Osteoblast (primary cell): ENCODE measurements around the gene HPS4. TPM values are rescaled to one million over a fixed set of nuclear protein-coding genes. Genes with fewer than 3 reads are reported as not detected.

ENCODE experiments used
- DNase-seq: peaks from one replicate; pipeline ENCODE4 v3.0.0; 2011; ENCODE audit warnings: low spot score, mixed read lengths; ENCODE audit not compliant: insufficient read length; ENCODE audit errors: missing footprints
- H2AFZ ChIP-seq: 2 replicates; pipeline ENCODE4 v1.6.0; 2011; ENCODE audit warnings: mild to moderate bottlenecking, low read length
- H3K27ac ChIP-seq: 2 replicates; pipeline ENCODE4 v1.5.1; 2011; ENCODE audit warnings: mild to moderate bottlenecking, low read depth, low read length, moderate library complexity
- H3K27me3 ChIP-seq: 2 replicates; pipeline ENCODE4 v1.6.0; 2012; ENCODE audit warnings: mild to moderate bottlenecking, control low read depth, inconsistent platforms, low read length, moderate library complexity; ENCODE audit not compliant: insufficient read depth
- H3K36me3 ChIP-seq: 2 replicates; pipeline ENCODE4 v1.5.1; 2011; ENCODE audit warnings: mild to moderate bottlenecking, low read length, control low read depth, moderate library complexity; ENCODE audit not compliant: insufficient read depth
- H3K4me1 ChIP-seq: 2 replicates; pipeline ENCODE4 v1.5.1; 2011; ENCODE audit warnings: mild to moderate bottlenecking, low read length, control low read depth, moderate library complexity; ENCODE audit not compliant: insufficient read depth
- H3K4me2 ChIP-seq: 2 replicates; pipeline ENCODE4 v1.6.0; 2011; ENCODE audit warnings: mild to moderate bottlenecking, low read length; ENCODE audit not compliant: insufficient read depth
- H3K4me3 ChIP-seq: fragments of 200-600 bp; sonication (generic); 3 replicates; pipeline ENCODE4 v1.5.1; 2012; ENCODE audit warnings: mild to moderate bottlenecking, low read length, inconsistent platforms; ENCODE audit not compliant: insufficient read depth
- H3K79me2 ChIP-seq: 2 replicates; pipeline ENCODE4 v1.6.0; 2012; ENCODE audit warnings: mild to moderate bottlenecking, low read length, control low read depth, inconsistent platforms; ENCODE audit not compliant: insufficient read depth
- H3K9me3 ChIP-seq: 2 replicates; pipeline ENCODE4 v1.5.1; 2011; ENCODE audit warnings: low read depth, low read length, control low read depth
- H4K20me1 ChIP-seq: 2 replicates; pipeline ENCODE4 v1.6.0; 2012; ENCODE audit warnings: mild to moderate bottlenecking, low read length, control low read depth; ENCODE audit not compliant: insufficient read depth
- total RNA-seq: library from RNA; depleted of rRNA; stranded (reverse); fragments of >200 nt; gene quantifications from 2 replicates; pipeline ENCODE4 v1.2.3, GENCODE V29; 2012
- TF ChIP-seq, protein P1 (sequence below): IDR thresholded peaks from 2 replicates; pipeline ENCODE4 v1.5.1; 2011; ENCODE audit warnings: mild to moderate bottlenecking, low read depth, low read length, moderate library complexity; ENCODE audit errors: extremely low read depth

The HPS4 gene
- total RNA-seq, 1 donor = 47.4 TPM

DNA sequence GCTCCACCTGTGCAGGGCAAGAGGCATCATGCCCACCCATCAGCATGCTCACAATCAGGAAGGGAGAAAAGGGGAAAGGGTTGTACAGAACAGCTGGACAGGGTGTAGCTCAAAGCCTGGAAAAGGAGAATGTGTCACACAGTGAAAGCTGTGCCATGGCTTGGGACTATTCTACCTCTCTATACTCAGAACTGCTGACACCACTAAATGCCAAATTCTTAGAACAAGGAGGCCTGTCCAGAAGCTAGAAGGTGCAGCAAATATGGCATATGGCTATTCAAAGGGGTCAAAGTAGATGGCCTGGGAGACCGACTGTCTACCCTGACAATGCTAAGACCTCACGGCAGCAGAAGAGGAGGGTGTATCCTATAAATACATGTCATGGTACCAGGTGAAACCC, 12.8 kb downstream of the HPS4 start:
- Histone ChIP-seq H4K20me1 (no peaks in the 10 kb centered on the region), H3K4me1 (peaks cover 14% of the 10 kb centered on the region), H3K79me2 (peaks cover 4% of the 10 kb centered on the region), H3K27ac (peak overlapping the region; percentile 48), H3K36me3 (peaks cover 59% of the 10 kb centered on the region), H3K4me2 (peak overlapping the region; percentile 8), H2AFZ (no peak overlapping the region), H3K4me3 (no peak overlapping the region), H3K27me3 (no peaks in the 10 kb centered on the region), H3K9me3 (no peaks in the 10 kb centered on the region)
- TF ChIP-seq, protein P1, sequence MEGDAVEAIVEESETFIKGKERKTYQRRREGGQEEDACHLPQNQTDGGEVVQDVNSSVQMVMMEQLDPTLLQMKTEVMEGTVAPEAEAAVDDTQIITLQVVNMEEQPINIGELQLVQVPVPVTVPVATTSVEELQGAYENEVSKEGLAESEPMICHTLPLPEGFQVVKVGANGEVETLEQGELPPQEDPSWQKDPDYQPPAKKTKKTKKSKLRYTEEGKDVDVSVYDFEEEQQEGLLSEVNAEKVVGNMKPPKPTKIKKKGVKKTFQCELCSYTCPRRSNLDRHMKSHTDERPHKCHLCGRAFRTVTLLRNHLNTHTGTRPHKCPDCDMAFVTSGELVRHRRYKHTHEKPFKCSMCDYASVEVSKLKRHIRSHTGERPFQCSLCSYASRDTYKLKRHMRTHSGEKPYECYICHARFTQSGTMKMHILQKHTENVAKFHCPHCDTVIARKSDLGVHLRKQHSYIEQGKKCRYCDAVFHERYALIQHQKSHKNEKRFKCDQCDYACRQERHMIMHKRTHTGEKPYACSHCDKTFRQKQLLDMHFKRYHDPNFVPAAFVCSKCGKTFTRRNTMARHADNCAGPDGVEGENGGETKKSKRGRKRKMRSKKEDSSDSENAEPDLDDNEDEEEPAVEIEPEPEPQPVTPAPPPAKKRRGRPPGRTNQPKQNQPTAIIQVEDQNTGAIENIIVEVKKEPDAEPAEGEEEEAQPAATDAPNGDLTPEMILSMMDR = no peak
- no peak for DNase-seq

DNA sequence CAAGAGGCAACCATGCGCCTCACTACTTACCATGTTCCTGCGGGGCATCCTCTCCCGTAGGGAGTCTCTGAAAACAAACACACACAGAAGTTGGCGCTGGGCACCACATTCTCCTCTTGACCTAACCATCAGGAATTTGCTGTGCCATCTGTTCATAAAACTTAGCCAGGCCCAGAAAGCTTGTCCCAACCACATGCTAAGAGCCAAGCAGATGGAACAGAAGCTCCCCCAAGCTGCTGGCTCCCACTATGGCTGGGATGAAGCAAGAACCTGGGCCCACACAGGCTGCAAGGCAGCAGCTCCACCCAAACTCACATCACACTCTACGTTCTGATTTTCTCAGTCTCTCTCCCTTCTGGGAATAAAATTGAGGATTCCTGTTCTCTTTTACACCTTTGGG, 17.4 kb downstream of the HPS4 start:
- TF ChIP-seq, protein P1 = no peak
- H3K4me1 ChIP-seq = peaks cover 8% of the 10 kb centered on the region
- no peak overlapping the region for H3K27ac ChIP-seq
- no peak overlapping the region for H3K4me3 ChIP-seq
- H3K9me3 ChIP-seq = no peaks in the 10 kb centered on the region
- H3K36me3 ChIP-seq = peaks cover 68% of the 10 kb centered on the region
- H3K79me2 ChIP-seq = peaks cover 2% of the 10 kb centered on the region
- peaks cover 7% of the 10 kb centered on the region for H4K20me1 ChIP-seq
- peak; percentile 82 for DNase-seq
- H3K4me2 ChIP-seq = no peak overlapping the region
- no peaks in the 10 kb centered on the region for H3K27me3 ChIP-seq
- H2AFZ ChIP-seq = no peak overlapping the region

DNA sequence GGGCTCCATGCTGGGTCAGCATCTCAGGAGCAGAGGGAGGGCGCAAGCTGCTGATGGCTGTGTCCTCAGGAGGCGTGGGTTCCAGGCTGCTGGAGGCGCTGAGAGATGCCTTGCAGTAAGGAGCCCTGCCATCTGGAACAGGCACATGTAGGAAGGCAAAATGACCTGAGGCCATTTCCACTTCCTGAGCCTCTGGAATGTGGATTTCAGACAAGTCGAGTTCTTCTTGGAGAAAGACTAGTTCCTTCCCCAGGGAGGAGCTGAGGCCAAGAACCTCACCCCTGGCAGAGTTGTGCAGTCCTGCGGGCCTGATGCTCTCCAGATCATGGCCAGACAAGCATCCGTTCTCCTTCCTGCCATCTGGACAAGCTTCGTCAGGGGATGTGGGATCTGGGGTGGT, 19.3 kb downstream of the HPS4 start:
- H2AFZ ChIP-seq = no peak overlapping the region
- peaks cover 13% of the 10 kb centered on the region for H3K79me2 ChIP-seq
- no peak for DNase-seq
- TF ChIP-seq, protein P1 = no peak
- no peaks in the 10 kb centered on the region for H3K9me3 ChIP-seq
- H3K4me1 ChIP-seq = peaks cover 8% of the 10 kb centered on the region
- H3K27ac ChIP-seq = no peak overlapping the region
- peaks cover 53% of the 10 kb centered on the region for H3K36me3 ChIP-seq
- no peak overlapping the region for H3K4me3 ChIP-seq
- H3K4me2 ChIP-seq = no peak overlapping the region
- peaks cover 10% of the 10 kb centered on the region for H4K20me1 ChIP-seq
- H3K27me3 ChIP-seq = no peaks in the 10 kb centered on the region

DNA sequence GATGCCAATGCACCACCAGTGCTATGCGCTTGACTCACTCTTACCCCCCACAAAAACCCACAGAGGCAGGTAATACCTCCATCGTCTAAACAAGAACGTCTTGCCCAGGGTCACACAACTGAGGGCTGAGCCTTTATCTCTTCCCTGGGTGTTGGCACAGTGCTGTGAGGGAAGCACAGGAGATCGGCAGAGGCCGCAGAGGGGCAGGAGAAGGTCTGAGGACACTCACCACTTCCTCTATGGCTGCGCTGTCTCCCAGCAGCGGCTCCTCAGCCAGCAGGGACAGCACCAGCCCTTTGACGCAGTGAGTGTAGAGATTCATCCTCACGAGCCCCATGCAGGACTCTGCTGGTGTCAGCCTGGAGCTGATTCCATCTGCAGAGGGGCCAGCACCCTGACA, 19.9 kb downstream of the HPS4 start:
- no peak for DNase-seq
- TF ChIP-seq, protein P1 = no peak
- Histone ChIP-seq H3K4me1 (peaks cover 8% of the 10 kb centered on the region), H3K9me3 (no peaks in the 10 kb centered on the region), H4K20me1 (peaks cover 10% of the 10 kb centered on the region), H2AFZ (no peak overlapping the region), H3K36me3 (peaks cover 51% of the 10 kb centered on the region), H3K79me2 (peaks cover 17% of the 10 kb centered on the region), H3K27ac (no peak overlapping the region), H3K4me2 (no peak overlapping the region), H3K27me3 (no peaks in the 10 kb centered on the region), H3K4me3 (no peak overlapping the region)
